EH (cell line): ENCODE data around the gene CNPPD1.

ENCODE experiments used
- DNase-seq: peaks from one replicate; pipeline ENCODE4 v3.0.0-alpha.2; 2015; ENCODE audit warnings: low read depth

CNPPD1 gene

DNA sequence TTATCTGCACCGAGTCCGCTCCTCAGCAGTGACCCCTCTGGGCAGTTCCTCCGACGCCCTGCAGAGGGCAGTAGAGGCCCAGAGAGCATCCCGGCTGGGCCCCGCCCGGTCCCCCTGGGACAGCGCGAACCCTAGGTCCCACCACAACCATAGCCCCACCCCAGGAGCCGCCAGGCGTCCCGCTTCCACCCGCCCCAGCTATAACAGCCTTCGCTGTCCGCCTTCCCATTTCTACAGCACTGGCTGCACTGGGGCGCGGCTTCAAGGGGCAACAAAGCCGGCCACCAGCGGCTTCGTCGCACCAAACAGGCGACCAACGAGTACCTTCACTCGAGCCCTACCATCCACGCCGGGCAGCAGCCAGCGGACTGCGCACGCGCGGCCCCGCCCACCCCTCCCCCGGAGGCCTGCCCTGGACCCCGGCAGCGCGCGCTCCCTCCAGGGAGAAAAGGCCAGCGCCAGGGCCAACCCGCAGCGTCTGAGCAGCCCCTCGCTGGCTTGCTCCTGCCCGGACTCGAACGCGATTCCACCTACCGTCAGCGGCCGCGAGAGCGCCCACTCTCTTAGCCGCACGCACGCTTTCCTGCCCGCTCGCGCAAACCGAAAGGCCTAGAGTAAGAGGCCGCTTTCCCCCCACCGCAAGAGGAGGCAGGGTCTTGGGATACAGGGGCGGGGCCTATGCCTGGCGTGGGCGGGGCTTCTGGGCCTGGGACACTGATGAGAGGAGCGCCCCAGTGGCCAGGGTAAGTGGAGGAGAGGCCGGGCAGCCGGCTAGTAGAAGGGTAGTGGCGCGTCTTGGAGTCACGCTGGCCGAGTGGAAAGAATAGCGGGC is 16.3 kb downstream of the CNPPD1 start, which contains the start of gene NHEJ1:
TSS of gene NHEJ1 (minus strand) at position 630 of the 832 bp plus-strand sequence. CDS start 2,453 bp downstream, outside the sequence.
- DNase-seq = peak; percentile 95

DNA sequence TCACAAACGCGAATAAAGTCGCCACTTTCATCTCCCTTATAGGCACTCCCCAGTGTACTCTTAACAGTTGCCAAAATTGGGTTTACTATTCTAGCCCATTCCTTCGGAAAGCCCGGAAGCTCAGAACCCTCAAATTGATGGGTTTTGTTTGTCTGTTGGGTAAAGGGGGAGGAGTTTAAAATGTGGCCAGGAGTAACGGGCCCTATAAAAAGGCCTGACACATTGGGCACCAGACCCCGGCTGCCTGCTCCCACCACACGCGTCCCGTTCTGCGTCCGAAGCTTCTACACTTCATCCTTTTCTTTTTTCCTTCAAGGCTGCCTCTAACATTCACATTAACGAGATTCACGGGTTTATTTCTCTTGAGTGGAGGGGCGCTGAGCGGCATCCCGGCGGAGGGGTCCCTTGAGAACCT is 16.9 kb downstream of the CNPPD1 start:
- no peak for DNase-seq

DNA sequence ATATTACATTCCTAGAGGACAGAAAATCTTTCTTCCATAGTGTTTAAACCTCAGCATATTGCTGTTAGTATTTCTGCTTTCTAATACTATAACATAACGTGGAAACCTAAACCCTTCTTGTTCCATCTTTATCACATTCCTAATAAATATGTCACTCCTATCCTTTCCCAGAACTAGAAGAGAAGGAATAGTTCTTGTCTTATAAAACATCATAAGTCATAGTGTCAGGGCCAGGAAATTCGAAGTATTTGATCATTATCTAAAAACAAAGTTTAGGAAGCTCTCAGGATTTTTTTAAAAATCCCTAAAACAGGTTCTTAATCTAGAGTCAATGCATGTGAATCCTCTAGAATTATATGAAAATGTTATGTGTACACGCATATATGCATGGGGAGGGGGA is 18.1 kb downstream of the CNPPD1 start:
- DNase-seq = peak; percentile 82

DNA sequence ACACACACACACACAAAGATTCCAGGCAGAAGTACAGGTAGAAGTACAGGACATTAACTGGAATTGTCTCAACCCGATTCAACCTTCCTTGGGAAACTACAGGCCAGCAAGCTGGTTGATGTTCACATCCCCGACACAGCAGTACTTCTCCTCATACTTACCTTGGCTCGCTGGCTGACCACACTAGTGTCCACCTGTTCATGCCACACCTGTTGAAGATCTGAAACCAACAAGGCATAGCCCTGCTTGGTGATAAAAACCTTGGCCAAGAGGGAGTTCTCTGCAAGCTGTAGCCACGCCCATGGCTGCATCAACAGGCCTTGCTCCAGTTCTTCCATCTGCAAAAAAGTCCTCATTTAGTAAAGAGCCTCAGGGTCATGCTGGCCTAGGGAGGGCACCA is 18.7 kb downstream of the CNPPD1 start:
- no peak for DNase-seq

DNA sequence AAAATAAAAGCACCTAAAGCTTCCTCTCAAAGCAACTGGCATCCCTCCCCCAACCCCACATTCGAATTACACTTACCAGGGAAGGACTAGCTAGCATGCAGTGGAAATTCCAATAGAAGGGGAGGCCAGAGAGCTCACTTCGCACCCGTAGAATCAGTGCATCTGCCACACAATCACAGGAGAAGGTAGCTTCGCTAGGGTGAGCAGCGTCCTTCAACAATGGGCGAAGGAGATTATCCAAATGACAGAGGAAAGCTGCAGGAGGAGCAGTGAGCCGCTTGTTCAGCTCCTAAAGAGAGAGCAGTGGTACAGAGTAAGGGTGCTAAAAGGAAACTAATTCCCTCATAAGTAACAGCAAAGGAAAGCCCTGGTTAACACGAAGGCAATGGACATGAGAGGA is 19.3 kb downstream of the CNPPD1 start:
- no peak for DNase-seq

DNA sequence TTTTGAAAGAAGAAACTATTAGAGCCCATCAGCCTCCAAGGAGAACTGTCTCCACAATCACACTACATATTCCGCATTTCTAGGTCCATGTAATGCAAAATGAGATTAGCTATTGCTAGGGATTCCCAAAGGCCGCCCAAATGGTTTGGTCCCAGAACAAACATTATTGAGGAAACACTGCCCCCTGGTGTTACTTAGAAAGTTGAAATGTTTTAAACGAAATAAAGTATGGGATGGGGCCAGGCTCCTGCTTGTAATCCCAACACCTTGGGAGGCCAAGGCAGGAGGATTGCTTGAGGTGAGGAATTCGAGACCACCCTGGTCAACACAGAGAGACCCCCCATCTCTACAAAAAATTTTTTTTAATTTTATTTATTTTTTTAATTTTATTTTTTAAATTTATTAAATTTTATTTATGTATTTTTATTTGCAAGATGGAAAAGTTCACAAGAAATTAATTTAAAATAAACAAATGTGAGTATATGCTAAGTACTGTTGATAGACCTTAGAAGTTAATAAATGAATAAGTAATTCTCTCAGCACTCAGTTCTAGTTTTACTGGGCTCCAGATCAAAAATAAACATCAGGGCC is 21.6 kb downstream of the CNPPD1 start:
- DNase-seq = peak; percentile 78

DNA sequence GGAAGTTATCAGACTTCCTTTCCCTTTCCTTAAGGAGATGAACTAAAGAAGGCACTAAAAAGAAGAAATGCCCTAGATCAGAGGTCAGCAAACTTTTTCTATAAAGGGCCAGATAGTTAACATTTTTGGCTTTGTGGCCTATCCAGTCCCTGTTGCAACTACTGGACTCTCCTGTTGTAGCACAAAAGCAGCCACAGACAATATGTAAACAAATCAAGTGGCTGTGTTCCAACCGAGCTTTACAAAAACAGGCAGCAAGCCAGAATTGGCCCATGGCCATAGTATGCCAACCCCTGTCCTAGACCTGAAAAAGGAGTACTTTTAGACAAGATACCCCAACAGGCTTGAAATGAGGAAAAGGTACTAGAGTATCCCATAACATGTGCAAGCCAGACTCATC is 27.1 kb downstream of the CNPPD1 start:
- peak; percentile 36 for DNase-seq

DNA sequence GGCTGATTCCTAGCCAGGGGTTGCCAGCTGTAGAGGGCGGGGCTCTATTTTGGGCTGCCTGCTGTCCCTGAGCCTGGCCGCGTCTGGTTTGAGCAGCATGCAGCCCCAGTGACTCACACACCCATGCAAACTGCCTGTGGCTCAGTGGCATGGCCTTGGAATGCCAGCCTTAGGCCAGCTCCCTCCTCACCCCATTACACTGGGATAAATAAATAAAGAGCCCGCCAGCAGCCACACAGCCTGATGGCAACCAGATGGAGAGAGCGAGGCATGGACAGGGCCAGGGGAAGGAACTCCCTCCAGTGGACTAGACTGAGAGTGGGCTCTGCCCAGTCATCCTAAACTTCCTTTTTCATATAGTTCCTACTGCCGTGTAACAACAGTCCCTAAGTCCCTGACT is 34.4 kb downstream of the CNPPD1 start:
- DNase-seq = peak; percentile 94

DNA sequence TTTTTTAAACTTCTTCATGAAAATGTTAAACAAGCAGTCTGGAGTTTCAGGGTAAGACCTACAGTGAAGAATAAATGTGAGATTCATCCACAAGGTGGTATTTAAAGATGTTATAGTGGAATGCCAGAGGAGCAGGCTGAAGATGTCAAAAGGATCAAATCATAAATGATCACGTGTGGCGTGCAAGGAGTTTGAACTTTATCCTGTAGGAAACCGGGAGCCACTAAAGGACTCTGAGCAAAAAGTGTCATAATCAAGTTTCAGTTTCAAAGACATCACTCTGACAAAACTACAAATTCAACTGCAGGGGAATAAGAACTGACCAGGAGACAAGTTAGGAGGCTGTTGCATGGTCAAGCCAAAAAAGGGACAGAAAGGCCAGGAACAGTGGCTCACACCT is 36.0 kb downstream of the CNPPD1 start:
- no peak for DNase-seq

DNA sequence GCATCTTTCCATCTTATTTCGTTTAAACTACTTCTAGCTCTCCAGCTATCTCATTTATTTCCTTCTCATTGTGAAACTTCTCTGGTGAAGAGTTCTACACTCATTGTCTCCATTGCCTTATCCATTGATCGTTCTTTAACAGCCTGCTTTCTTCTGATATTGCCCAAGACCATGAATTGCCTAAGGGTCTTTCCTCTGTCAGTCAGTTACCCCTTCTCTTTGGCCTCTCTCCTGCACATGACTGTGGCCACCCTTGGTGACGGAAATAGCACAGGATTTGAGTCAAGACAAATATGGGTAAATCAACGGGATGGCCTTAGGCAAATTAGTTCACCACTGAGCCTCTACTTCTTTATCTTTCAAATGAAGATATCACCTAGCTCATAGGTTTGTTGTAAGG is 42.7 kb downstream of the CNPPD1 start:
- DNase-seq = no peak

DNA sequence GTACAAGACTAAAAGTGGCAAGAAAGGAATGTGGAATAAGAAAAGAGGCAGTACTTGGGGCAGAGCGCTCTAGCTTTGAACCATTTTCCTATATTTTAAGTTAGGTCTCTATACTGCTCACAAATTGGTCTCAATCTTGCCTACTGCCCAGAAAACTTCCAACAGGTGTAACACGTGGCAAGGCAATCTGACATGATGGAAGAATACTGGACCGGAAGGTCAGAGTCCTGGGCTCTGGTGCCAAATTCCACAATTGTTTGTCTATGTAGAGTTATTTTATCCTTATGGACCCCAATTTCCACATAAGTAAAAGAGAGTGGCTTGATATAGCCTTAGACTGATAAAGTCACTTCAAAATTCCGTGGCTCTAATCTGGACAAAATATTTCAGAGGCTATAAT is 45.0 kb downstream of the CNPPD1 start:
- DNase-seq = no peak

DNA sequence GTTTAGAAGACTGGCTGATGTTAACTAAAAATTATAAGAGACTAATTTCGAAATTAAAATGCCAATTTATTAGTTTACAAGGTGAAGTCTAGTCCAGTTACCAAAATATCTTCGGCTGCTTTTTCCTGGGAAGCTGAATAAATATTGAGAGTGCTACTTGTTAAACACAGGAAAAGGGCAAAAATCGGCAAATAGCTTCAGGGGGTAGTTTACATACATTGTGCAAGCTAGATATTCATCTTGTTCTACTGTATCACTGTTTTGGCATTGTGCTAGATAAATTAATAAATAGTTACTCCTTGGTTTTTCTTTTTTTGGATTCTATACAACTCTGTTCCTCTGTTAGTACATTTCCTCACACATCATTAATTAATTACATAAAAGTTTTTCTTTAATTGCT is 45.4 kb downstream of the CNPPD1 start:
- no peak for DNase-seq

DNA sequence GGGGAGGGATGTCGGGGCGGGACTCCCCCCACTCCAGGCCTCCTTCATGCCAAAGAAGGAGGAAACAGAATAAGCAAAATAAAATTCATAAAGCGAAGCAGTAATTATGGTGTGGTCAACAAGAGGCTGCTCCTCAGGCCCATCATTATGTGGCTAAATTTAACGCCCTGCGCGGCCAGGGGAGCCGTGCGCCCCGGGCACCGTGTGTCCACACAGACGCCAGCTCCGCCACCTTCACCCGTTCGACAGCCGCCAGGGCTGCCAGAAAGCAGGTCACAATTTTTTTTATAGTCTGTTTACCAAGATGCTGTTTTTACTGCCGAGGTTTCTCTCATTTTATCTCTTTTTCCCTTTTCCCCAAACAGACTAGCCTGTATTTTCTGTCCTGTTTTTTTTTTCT is 47.1 kb downstream of the CNPPD1 start:
- DNase-seq = no peak

DNA sequence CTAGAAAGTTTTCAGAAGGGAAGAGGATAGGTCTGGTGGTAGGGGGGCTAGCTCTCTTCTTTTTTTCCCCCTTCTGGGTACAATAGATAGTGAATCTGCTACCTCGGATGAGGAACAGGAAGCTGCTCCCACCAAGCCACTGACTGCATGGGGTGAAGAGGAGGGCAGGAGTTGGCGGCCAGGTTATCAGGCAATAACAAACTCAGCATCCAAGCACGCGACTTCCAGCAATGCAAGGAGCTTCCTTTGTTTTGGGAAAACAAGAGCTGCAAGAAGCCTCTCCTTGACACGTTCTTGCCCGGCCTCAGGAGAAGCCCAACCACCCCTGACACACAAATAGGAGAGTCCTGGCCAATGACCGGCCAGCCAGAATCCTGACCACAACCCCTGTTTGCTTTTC is 48.3 kb downstream of the CNPPD1 start:
- no peak for DNase-seq

DNA sequence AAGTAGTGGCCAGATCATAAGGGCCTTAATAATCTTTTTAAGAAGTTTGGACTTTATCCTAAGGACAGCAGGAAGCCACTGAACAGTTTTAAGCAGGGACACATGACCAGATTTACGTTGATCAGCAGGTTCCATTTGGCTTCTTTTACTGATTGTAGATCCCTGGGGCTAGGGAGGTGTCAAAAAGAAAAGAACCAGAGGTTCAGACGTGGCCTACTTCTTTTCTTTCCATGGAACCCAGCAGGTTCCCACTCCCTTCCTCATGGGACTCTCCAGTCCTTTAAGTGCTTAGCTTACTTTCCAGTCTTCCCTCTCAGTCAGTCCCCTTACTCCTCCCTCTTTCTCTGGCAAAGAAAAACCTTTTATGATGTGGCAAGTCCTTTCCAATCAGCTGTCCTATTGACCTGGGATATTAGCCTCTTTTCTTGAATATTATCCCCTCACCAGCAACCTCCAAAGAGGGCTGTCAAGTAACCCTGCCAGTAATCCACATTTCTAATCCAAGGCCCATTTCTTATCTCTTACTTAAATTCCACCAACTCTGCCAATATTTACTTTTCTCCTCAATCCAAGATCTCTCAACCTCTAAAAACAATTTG is 49.6 kb downstream of the CNPPD1 start:
- DNase-seq = no peak

DNA sequence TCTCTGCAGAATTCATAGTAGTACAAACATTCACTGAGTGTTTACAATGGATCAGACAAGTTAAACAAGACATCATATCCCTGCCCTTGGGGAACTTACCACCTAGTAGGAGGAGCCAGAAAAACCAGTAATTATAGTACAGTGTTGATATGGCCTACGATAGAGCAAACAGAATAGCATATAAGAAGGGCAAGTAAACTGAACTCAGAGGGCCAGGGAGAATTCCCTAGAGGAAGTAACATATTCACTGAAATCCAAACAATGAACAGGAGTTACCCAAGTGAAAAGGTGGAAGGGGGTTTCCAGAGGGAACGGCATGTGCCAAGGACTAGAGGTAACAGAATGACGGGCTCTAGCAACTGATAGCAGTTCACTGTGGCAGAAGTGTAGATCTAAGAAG is 50.2 kb downstream of the CNPPD1 start:
- DNase-seq = no peak

DNA sequence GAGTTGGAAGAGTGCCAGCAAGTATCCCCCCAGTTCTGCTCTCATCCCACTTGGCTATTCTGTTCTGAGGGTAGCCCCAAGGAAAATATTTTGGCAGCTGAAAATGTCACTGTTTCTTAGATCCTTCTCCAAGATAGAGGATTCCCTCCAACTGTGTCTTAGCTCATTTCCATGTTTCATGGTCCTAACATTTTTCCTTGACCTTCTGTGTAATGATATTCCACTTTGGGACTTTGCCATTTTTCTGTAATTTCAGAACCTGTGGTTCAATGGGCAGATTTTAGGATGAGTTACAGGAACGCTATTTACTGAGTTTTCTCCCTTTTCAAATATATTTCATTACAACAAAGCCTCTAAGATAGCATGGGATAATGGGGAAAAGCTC is 50.8 kb downstream of the CNPPD1 start:
- DNase-seq = peak; percentile 4

DNA sequence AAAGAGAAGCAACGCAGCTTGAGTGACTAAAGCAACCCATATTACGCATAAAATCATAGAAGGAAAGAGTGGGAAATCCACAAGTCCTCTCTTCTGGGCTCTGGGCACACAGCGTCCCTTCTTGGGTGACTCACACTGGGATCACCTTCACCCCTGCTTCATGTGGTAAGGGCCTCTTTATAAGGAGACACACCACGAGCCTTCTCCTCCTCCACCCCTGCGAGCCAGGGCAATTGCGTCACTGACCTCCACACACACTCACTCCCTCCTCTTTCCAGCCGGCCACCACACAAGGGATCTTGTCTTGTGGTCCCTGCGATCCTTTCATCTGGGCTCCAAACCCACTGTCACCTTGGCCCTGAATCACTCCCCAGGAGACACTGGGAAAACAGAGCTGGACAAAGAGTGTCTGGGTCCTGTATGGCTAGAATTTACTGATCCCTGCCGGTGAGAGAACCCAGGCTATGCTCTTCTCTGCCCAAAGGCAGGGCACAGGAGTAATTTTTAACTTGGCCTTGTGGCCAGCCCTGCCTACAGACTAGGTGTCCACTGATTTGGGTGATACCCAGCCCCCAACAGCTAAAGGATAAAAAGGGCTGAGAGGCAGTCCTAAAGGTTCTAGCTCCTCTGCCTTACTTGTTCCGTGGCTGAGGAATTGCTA is 51.4 kb downstream of the CNPPD1 start:
- DNase-seq = peak; percentile 76

DNA sequence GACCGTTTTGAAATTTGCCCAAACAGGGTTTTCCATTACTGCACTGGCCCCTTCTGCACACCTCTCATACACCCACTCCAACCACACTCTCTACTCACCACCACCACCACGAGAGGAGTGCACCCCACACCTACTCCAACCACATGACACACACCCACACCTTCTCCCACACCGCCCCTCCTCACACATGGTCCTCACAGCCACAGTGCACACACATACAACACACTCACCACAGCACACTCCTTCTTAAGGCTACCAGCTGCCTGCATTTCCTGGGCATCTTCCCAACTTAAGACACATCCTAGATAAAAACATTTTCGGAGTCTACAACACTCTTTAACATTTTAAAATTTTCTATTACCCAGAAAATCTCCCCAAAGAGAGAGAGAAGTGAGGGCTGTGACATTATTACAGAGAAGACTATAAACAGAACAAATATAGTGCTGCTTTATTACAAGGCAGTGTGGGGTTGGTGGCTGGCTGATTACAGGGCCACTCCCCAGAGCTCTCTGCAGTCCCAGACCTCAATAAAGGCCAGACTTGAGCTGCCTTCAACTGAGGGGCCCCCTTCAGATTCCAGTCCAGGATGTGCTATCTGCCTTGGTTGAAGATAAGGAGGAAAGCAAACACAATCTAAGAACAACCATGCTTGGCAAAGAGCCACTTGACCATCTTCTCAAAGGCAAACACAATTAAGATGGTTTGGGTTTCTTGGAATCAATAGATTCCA is 52.2 kb downstream of the CNPPD1 start:
- DNase-seq = peak; percentile 4

DNA sequence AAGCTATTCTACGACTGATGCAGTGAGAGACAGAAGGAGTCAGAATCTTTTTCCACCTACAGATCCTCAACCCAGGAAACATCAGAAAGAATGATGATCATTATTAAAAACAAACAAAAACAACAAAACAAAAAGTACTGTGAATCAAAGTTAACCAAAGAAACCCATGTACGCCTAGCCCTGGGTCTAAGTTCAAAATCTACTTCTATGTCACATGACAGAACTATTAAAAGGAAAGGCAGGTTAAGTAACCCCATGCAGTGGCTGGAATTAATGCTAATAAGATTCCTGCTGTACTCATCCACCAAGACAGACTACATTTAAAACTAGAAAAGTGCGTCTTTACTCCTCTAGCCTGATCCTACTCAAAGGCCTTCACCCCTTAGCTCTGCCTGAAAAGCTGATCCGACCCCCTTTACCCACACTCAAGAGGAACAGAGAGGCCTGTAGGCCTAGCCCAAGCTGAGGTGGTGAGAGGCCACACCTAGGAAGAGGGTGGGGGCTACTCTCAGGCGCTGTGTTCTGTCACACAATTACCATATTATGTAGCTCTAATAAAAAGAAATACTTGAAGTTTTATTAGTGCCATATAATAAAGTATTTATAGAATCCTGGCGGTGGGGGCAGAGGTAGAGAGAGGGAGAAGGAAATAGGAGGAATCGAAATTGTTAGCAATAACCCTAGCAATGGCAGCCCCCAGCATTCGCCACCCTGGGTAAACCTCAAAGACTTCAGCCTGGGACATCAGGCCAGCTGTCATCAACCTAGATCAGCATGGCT is 53.2 kb downstream of the CNPPD1 start:
- no peak for DNase-seq
